H9 (cell line): ENCODE data around the gene SELPLG. TPM values are rescaled to one million over a fixed set of nuclear protein-coding genes. Genes with fewer than 3 reads are reported as not detected.

Experiments
- DNase-seq: peaks from one replicate; pipeline ENCODE4 v3.0.0-alpha.2; 2017
- H2AFZ ChIP-seq: one replicate; pipeline ENCODE4 v1.6.1; 2013; ENCODE audit warnings: mild to moderate bottlenecking, low read length, control low read depth, moderate library complexity
- H2AK5ac ChIP-seq: 2 replicates; pipeline ENCODE4 v1.6.1; 2013; ENCODE audit warnings: low read length, control low read depth, mixed read lengths; ENCODE audit not compliant: insufficient read length
- H2BK120ac ChIP-seq: one replicate; pipeline ENCODE4 v1.6.1; 2013; ENCODE audit warnings: low read depth, mild to moderate bottlenecking, low read length, control low read depth, inconsistent platforms; ENCODE audit not compliant: poor library complexity, severe bottlenecking
- H2BK12ac ChIP-seq: 2 replicates; pipeline ENCODE4 v1.6.1; 2013; ENCODE audit warnings: low read length, control low read depth, mixed read lengths, low read depth; ENCODE audit not compliant: insufficient read length
- H2BK15ac ChIP-seq: 2 replicates; pipeline ENCODE4 v1.6.1; 2013; ENCODE audit warnings: low read depth, low read length, control low read depth
- H2BK20ac ChIP-seq: one replicate; pipeline ENCODE4 v1.6.1; 2013; ENCODE audit warnings: low read depth, mild to moderate bottlenecking, low read length, control low read depth, inconsistent platforms; ENCODE audit not compliant: poor library complexity, severe bottlenecking
- H2BK5ac ChIP-seq: 2 replicates; pipeline ENCODE4 v1.6.1; 2013; ENCODE audit warnings: low read length, control low read depth, mixed read lengths; ENCODE audit not compliant: insufficient read length
- H3K14ac ChIP-seq: 2 replicates; pipeline ENCODE4 v1.6.1; 2013; ENCODE audit warnings: low read length, control low read depth; ENCODE audit not compliant: insufficient read depth
- H3K18ac ChIP-seq: 2 replicates; pipeline ENCODE4 v1.6.1; 2013; ENCODE audit warnings: low read depth, mild to moderate bottlenecking, mixed read lengths, low read length, control low read depth; ENCODE audit not compliant: insufficient read length
- H3K23ac ChIP-seq: 2 replicates; pipeline ENCODE4 v1.6.1; 2013; ENCODE audit warnings: low read length, control low read depth, mixed read lengths, low read depth; ENCODE audit not compliant: insufficient read length
- H3K23me2 ChIP-seq: 2 replicates; pipeline ENCODE4 v1.6.1; 2013; ENCODE audit warnings: low read depth, mild to moderate bottlenecking, mixed read lengths, low read length, control low read depth; ENCODE audit not compliant: insufficient read length, poor library complexity, severe bottlenecking
- H3K27ac ChIP-seq: 2 replicates; pipeline ENCODE4 v1.5.1; 2013; ENCODE audit warnings: low read length, control low read depth, mixed read lengths, low read depth; ENCODE audit not compliant: insufficient read length
- H3K27me3 ChIP-seq: 2 replicates; pipeline ENCODE4 v1.6.1; 2013; ENCODE audit warnings: low read length, control low read depth, inconsistent platforms; ENCODE audit not compliant: insufficient read depth
- H3K4ac ChIP-seq: 2 replicates; pipeline ENCODE4 v1.6.1; 2013; ENCODE audit warnings: low read depth, mild to moderate bottlenecking, control low read depth, inconsistent platforms, low read length, moderate library complexity
- H3K4me1 ChIP-seq: 2 replicates; pipeline ENCODE4 v1.6.1; 2013; ENCODE audit warnings: low read length, control low read depth, inconsistent platforms; ENCODE audit not compliant: insufficient read depth
- H3K4me2 ChIP-seq: 2 replicates; pipeline ENCODE4 v1.6.1; 2013; ENCODE audit warnings: low read length, control low read depth, mixed read lengths; ENCODE audit not compliant: insufficient read length, insufficient read depth
- H3K56ac ChIP-seq: 2 replicates; pipeline ENCODE4 v1.6.1; 2013; ENCODE audit warnings: low read depth, mild to moderate bottlenecking, mixed read lengths, low read length, control low read depth; ENCODE audit not compliant: insufficient read length
- H3K79me1 ChIP-seq: 2 replicates; pipeline ENCODE4 v1.6.1; 2013; ENCODE audit warnings: low read depth, mild to moderate bottlenecking, moderate library complexity, low read length, control low read depth, inconsistent platforms; ENCODE audit not compliant: insufficient read depth, poor library complexity, severe bottlenecking
- H3K79me2 ChIP-seq: 2 replicates; pipeline ENCODE4 v1.6.1; 2013; ENCODE audit warnings: low read length, control low read depth, inconsistent platforms; ENCODE audit not compliant: insufficient read depth
- H3K9ac ChIP-seq: 2 replicates; pipeline ENCODE4 v1.6.1; 2013; ENCODE audit warnings: low read length, control low read depth, mixed read lengths; ENCODE audit not compliant: insufficient read length; ENCODE audit errors: extremely low read depth
- H3K9me3 ChIP-seq: one replicate; pipeline ENCODE4 v1.6.1; 2013; ENCODE audit warnings: low read depth, low read length, inconsistent platforms; ENCODE audit not compliant: control insufficient read depth
- H3T11ph ChIP-seq: one replicate; pipeline ENCODE4 v1.6.1; 2013; ENCODE audit warnings: mild to moderate bottlenecking, low read length, control low read depth, inconsistent platforms
- H4K20me1 ChIP-seq: one replicate; pipeline ENCODE4 v1.6.1; 2013; ENCODE audit not compliant: control insufficient read depth, insufficient read length, insufficient read depth
- H4K5ac ChIP-seq: 2 replicates; pipeline ENCODE4 v1.6.1; 2013; ENCODE audit warnings: low read depth, mild to moderate bottlenecking, mixed read lengths, low read length, control low read depth; ENCODE audit not compliant: insufficient read length
- H4K8ac ChIP-seq: replicated peaks from 2 replicates; pipeline ENCODE4 v1.6.1; 2013; ENCODE audit warnings: low read length, control low read depth, mixed read lengths, low read depth; ENCODE audit not compliant: insufficient read length
- H4K91ac ChIP-seq: 2 replicates; pipeline ENCODE4 v1.6.1; 2013; ENCODE audit warnings: low read depth, mild to moderate bottlenecking, moderate library complexity, mixed read lengths, low read length, control low read depth; ENCODE audit not compliant: insufficient read length
- H3K27ac Mint-ChIP-seq, 3 experiments: 2 replicates in 2 of 3; 3 replicates in 1 of 3; pipeline ENCODE4 v1.8.0; 2020 to 2021; ENCODE audit warnings: mixed read lengths in 3 of 3, mild to moderate bottlenecking in 1 of 3, moderate library complexity in 1 of 3
- H3K27me3 Mint-ChIP-seq: 2 replicates; pipeline ENCODE4 v1.8.0; 2021; ENCODE audit warnings: low read depth, mild to moderate bottlenecking, moderate library complexity, mixed read lengths
- H3K36me3 Mint-ChIP-seq, 3 experiments: 2 replicates in 2 of 3; 3 replicates in 1 of 3; pipeline ENCODE4 v1.8.0; 2020 to 2021; ENCODE audit warnings: low read depth in 3 of 3, mixed read lengths in 3 of 3; ENCODE audit not compliant: insufficient read depth in 1 of 3
- H3K4me1 Mint-ChIP-seq, 2 experiments: 2 replicates each; pipeline ENCODE4 v1.8.0; 2020; ENCODE audit warnings: mixed read lengths in 2 of 2
- H3K4me3 Mint-ChIP-seq, 2 experiments: 2 replicates in 1 of 2; 3 replicates in 1 of 2; pipeline ENCODE4 v1.8.0; 2020 to 2021; ENCODE audit warnings: mild to moderate bottlenecking in 2 of 2, mixed read lengths in 2 of 2, moderate library complexity in 1 of 2
- H3K9me3 Mint-ChIP-seq, 2 experiments: 2 replicates in 1 of 2; 3 replicates in 1 of 2; pipeline ENCODE4 v1.8.0; 2020; ENCODE audit warnings: mild to moderate bottlenecking in 2 of 2, mixed read lengths in 2 of 2, moderate library complexity in 1 of 2
- CTCF ChIP-seq: fragments of 200-600 bp; sonication (generic); conservative IDR thresholded peaks from 3 replicates; pipeline ENCODE4 v1.8.0; 2021; ENCODE audit warnings: antibody characterized with exemption, mild to moderate bottlenecking
- WGBS: extraction: QIAGEN DNeasy Blood & Tissue Kit; methylation state at CpG from one replicate; pipeline ENCODE4 v1.1.7; 2013; ENCODE audit warnings: missing lambda C conversion rate, low lambda C conversion rate, mixed read lengths; ENCODE audit not compliant: insufficient read length; ENCODE audit errors: extremely low coverage; 5-methylcytosine and 5-hydroxymethylcytosine counted together
- total RNA-seq: library from RNA; stranded (reverse); gene quantifications from 2 replicates; pipeline ENCODE4 v1.2.1, GENCODE V29; 2021

The SELPLG gene
- total RNA-seq, 1 experiment from 2014 or later: 0.15 TPM

GRCh38 chr12:108668542-108668941 is 34.8 kb upstream of the SELPLG start:
- no peak overlapping the region for H4K8ac ChIP-seq
- Mint-ChIP-seq H3K4me3 (no peak overlapping the region), H3K27me3 (no peaks in the 10 kb centered on the region), H3K27ac (no peak overlapping the region), H3K4me1 (peaks cover 34 to 38% of the 10 kb centered on the region in 2 experiments), H3K9me3 (no peaks in the 10 kb centered on the region), H3K36me3 (peaks cover 0 to 3% (median 0%) of the 10 kb centered on the region in 3 experiments; a peak in 1 of 7 replicates)
- no peak overlapping the region for H2BK20ac ChIP-seq
- no peak overlapping the region for H3K23ac ChIP-seq
- H4K91ac ChIP-seq: no peak overlapping the region
- no peak overlapping the region for H4K5ac ChIP-seq
- no peak overlapping the region for H2AFZ ChIP-seq
- no peak overlapping the region for H2BK5ac ChIP-seq
- no peaks in the 10 kb centered on the region for H3K79me2 ChIP-seq
- H3K27ac ChIP-seq: no peak overlapping the region
- no peaks in the 10 kb centered on the region for H3K9me3 ChIP-seq
- H3K14ac ChIP-seq: no peak overlapping the region
- DNase-seq: no peak
- no peaks in the 10 kb centered on the region for H3K27me3 ChIP-seq
- H3K23me2 ChIP-seq: no peaks in the 10 kb centered on the region
- no peak overlapping the region for H2BK12ac ChIP-seq
- H3T11ph ChIP-seq: no peak overlapping the region
- H4K20me1 ChIP-seq: no peaks in the 10 kb centered on the region
- no CpG with 5 or more reads among the region's 1 CpG for WGBS
- H3K4ac ChIP-seq: no peak overlapping the region
- no peak for TF ChIP-seq CTCF
- no peak overlapping the region for H2BK120ac ChIP-seq
- no peak overlapping the region for H2AK5ac ChIP-seq
- H3K9ac ChIP-seq: no peak overlapping the region
- H2BK15ac ChIP-seq: no peak overlapping the region
- H3K4me1 ChIP-seq: peaks cover 7% of the 10 kb centered on the region
- no peak overlapping the region for H3K56ac ChIP-seq
- no peak overlapping the region for H3K18ac ChIP-seq
- H3K79me1 ChIP-seq: no peaks in the 10 kb centered on the region
- no peak overlapping the region for H3K4me2 ChIP-seq
